ENCODE results near the gene EFHC1. TPM values are rescaled to one million over a fixed set of nuclear protein-coding genes. Genes with fewer than 3 reads are reported as not detected.

The EFHC1 gene
- total RNA-seq, 1 experiment from 2014 or later = 12.4 TPM

DNA sequence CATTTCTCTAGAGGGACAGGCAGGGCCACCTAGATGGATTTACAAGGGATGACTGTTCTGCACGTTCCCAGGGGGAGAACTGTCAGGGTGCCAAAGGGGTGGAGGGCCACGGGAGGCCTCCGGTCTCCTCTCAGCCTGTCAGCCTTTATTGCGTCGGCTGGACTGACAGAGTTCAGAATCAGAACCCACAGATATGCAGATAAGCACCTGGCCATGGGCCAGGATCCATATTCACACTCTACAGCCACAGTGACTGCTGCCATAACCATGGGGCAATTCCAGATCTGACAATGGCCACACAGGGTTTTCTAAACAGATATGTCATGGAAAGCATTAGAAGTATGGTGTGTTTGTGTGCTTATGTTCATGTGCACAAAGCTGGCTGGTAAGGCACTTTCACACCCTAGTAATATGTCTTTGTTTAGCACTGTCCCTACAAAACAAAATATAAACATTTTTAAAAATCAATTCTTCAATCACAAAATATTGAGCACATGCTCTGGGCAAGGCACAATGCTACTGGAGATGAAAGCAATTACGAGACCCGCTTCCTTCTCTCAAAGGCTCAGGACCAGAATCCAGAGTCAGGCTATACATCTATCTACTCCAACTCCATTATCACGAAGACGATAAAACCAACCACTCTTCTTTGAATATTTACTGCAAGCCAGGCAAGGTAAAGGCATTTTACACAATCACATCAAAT, 127.7 kb downstream of the EFHC1 start:
- Histone ChIP-seq H3K27ac (ENCODE audit: low read depth, low read length) (no peak overlapping the region), H3K4me1 (ENCODE audit: control insufficient read depth in 1 of 2, insufficient read depth in 2 of 2, low read length in 2 of 2) (peaks cover 21 to 40% of the 10 kb centered on the region in 2 experiments), H3K79me2 (ENCODE audit: insufficient read depth, low read length) (peaks cover 44% of the 10 kb centered on the region), H3K27me3 (ENCODE audit: insufficient read depth, low read length) (no peaks in the 10 kb centered on the region), H4K20me1 (ENCODE audit: insufficient read depth) (no peaks in the 10 kb centered on the region), H3K4me2 (ENCODE audit: low read length) (no peak overlapping the region), H3K9me3 (ENCODE audit: control insufficient read depth in 1 of 2, insufficient read depth in 1 of 2, low read depth in 1 of 2, low read length in 2 of 2) (no peaks in the 10 kb centered on the region), H3K9ac (ENCODE audit: low read length) (no peak overlapping the region), H3K4me3 (replicated peaks in 1 of 2; ENCODE audit: low read depth in 1 of 2, low read length in 2 of 2) (no peak overlapping the region), H3K9me2 (ENCODE audit: insufficient read depth) (no peaks in the 10 kb centered on the region), H3K36me3 (ENCODE audit: control insufficient read depth in 1 of 2, insufficient read depth in 2 of 2, low read length in 2 of 2) (no peaks in the 10 kb centered on the region), H2AFZ (ENCODE audit: low read depth, low read length, poor library complexity, severe bottlenecking) (no peak overlapping the region)
- POLR2A ChIA-PET = no interaction called here
- intact Hi-C loops (cut with micrococcal nuclease) = no loop called here
- RAD21 ChIA-PET (ENCODE audit: low non-redundant PET in 1 of 2, low total read pairs in 2 of 2, uncharacterized antibody in 2 of 2, unreplicated experiment in 2 of 2) = no interaction called here
- CTCF ChIA-PET = no interaction called here
- ATAC-seq = no peak
- DNase-seq (ENCODE audit: low read depth, low spot score) = no peak
- TF ChIP-seq, protein P1, sequence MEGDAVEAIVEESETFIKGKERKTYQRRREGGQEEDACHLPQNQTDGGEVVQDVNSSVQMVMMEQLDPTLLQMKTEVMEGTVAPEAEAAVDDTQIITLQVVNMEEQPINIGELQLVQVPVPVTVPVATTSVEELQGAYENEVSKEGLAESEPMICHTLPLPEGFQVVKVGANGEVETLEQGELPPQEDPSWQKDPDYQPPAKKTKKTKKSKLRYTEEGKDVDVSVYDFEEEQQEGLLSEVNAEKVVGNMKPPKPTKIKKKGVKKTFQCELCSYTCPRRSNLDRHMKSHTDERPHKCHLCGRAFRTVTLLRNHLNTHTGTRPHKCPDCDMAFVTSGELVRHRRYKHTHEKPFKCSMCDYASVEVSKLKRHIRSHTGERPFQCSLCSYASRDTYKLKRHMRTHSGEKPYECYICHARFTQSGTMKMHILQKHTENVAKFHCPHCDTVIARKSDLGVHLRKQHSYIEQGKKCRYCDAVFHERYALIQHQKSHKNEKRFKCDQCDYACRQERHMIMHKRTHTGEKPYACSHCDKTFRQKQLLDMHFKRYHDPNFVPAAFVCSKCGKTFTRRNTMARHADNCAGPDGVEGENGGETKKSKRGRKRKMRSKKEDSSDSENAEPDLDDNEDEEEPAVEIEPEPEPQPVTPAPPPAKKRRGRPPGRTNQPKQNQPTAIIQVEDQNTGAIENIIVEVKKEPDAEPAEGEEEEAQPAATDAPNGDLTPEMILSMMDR (IDR thresholded peaks at IDR 0.05 in 2 of 3, conservative IDR thresholded peaks at IDR 0.05 in 1 of 3; ENCODE audit: borderline replicate concordance in 1 of 3, insufficient read depth in 1 of 3, low read depth in 2 of 3, low read length in 2 of 3) = no peak
- TF ChIP-seq POLR2A (IDR thresholded peaks at IDR 0.05; ENCODE audit: borderline replicate concordance, extremely low read depth, insufficient read depth, insufficient read length) (no peak), RAD21 (IDR thresholded peaks at IDR 0.05; ENCODE audit: low read depth) (no peak), EGR1 (IDR thresholded peaks at IDR 0.05; ENCODE audit: low read depth) (no peak), POLR2AphosphoS5 (IDR thresholded peaks at IDR 0.05; ENCODE audit: low read depth, low read length) (no peak), SIN3A (IDR thresholded peaks at IDR 0.05; ENCODE audit: low read depth) (no peak), CEBPB (IDR thresholded peaks at IDR 0.05; ENCODE audit: low read depth) (no peak), FOSL1 (IDR thresholded peaks at IDR 0.05; ENCODE audit: low read depth) (no peak), YY1 (IDR thresholded peaks at IDR 0.05; ENCODE audit: extremely low read depth, insufficient replicate concordance, low read depth, low read length) (no peak), CBX3 (IDR thresholded peaks at IDR 0.05; ENCODE audit: low read depth) (no peak), TCF7L2 (IDR thresholded peaks at IDR 0.05; ENCODE audit: borderline replicate concordance, extremely low read depth, insufficient read depth, insufficient read length) (no peak), ZNF274 (IDR thresholded peaks at IDR 0.05; ENCODE audit: low read depth, low read length) (no peak), SP1 (IDR thresholded peaks at IDR 0.05; ENCODE audit: low read depth) (no peak), EZH2phosphoT487 (IDR thresholded peaks at IDR 0.05; ENCODE audit: borderline replicate concordance) (no peak), ELF1 (IDR thresholded peaks at IDR 0.05; ENCODE audit: borderline replicate concordance, low read depth) (no peak), ZFX (IDR thresholded peaks at IDR 0.05) (no peak), SRF (IDR thresholded peaks at IDR 0.05; ENCODE audit: low read depth) (no peak)
- TF ChIP-seq, protein P2, sequence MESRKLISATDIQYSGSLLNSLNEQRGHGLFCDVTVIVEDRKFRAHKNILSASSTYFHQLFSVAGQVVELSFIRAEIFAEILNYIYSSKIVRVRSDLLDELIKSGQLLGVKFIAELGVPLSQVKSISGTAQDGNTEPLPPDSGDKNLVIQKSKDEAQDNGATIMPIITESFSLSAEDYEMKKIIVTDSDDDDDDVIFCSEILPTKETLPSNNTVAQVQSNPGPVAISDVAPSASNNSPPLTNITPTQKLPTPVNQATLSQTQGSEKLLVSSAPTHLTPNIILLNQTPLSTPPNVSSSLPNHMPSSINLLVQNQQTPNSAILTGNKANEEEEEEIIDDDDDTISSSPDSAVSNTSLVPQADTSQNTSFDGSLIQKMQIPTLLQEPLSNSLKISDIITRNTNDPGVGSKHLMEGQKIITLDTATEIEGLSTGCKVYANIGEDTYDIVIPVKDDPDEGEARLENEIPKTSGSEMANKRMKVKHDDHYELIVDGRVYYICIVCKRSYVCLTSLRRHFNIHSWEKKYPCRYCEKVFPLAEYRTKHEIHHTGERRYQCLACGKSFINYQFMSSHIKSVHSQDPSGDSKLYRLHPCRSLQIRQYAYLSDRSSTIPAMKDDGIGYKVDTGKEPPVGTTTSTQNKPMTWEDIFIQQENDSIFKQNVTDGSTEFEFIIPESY (IDR thresholded peaks at IDR 0.05; ENCODE audit: extremely low read depth, insufficient replicate concordance, low read length) = no peak
- TF ChIP-seq, protein P3, sequence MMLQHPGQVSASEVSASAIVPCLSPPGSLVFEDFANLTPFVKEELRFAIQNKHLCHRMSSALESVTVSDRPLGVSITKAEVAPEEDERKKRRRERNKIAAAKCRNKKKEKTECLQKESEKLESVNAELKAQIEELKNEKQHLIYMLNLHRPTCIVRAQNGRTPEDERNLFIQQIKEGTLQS (IDR thresholded peaks at IDR 0.05) = no peak
- TF ChIP-seq, protein P4, sequence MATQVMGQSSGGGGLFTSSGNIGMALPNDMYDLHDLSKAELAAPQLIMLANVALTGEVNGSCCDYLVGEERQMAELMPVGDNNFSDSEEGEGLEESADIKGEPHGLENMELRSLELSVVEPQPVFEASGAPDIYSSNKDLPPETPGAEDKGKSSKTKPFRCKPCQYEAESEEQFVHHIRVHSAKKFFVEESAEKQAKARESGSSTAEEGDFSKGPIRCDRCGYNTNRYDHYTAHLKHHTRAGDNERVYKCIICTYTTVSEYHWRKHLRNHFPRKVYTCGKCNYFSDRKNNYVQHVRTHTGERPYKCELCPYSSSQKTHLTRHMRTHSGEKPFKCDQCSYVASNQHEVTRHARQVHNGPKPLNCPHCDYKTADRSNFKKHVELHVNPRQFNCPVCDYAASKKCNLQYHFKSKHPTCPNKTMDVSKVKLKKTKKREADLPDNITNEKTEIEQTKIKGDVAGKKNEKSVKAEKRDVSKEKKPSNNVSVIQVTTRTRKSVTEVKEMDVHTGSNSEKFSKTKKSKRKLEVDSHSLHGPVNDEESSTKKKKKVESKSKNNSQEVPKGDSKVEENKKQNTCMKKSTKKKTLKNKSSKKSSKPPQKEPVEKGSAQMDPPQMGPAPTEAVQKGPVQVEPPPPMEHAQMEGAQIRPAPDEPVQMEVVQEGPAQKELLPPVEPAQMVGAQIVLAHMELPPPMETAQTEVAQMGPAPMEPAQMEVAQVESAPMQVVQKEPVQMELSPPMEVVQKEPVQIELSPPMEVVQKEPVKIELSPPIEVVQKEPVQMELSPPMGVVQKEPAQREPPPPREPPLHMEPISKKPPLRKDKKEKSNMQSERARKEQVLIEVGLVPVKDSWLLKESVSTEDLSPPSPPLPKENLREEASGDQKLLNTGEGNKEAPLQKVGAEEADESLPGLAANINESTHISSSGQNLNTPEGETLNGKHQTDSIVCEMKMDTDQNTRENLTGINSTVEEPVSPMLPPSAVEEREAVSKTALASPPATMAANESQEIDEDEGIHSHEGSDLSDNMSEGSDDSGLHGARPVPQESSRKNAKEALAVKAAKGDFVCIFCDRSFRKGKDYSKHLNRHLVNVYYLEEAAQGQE (IDR thresholded peaks at IDR 0.05; ENCODE audit: low read depth) = no peak
- BruUV-seq (replicated peaks) = no TSS peak

Data from HCT116 (cell line).